ENCODE measurements around the gene AHSG. TPM values are rescaled to one million over a fixed set of nuclear protein-coding genes. Genes with fewer than 3 reads are reported as not detected.

Gene AHSG
- total and polyA plus RNA-seq, 7 experiments from 2014 or later = not detected

DNA sequence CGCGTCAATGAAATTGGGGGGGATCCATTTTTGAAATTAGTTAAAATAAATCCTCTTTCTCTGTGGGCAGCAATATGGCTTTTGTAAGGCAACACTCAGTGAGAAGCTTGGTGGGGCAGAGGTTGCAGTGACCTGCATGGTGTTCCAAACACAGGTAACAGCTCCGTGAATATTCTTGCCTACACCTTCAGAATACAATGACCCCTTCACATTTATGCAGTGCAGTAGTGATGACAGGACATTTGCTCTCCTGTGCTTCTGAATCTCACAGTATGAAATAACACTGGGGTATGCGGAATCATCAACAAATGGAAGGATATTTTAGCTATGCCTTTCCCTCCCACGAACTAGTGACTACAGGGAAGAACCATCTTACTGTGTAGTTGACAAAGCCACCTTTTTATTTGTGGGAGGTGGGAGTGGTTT is 6.9 kb downstream of the AHSG start:
- no peak overlapping the region for H3K27ac Mint-ChIP-seq
- no peak overlapping the region for H3K4me3 Mint-ChIP-seq
- no peaks in the 10 kb centered on the region for H3K36me3 Mint-ChIP-seq
- DNase-seq (no peak), ATAC-seq (no peak)
- ChIA-PET CTCF (no interaction called here), POLR2A (interaction anchor here (0.6 kb wide), 2 partner anchors 10 to 155 kb away, joined by 3 to 5 read pairs; no protein-coding TSS in a partner anchor)
- H3K4me1 ChIP-seq (ENCODE audit: control insufficient read depth in 2 of 2, insufficient read depth in 2 of 2, low read length in 2 of 2) = peaks cover 5 to 6% of the 10 kb centered on the region in 2 donors
- no peak overlapping the region for H3K4me3 ChIP-seq (ENCODE audit: low read length)
- no peaks in the 10 kb centered on the region for H3K36me3 ChIP-seq (ENCODE audit: control insufficient read depth in 2 of 3, insufficient read depth in 3 of 3, low read length in 3 of 3)
- peaks cover 9 to 20% (median 15%) of the 10 kb centered on the region in 7 donors for H3K4me1 Mint-ChIP-seq
- H3K9me3 Mint-ChIP-seq = peaks cover 0 to 1% (median 0%) of the 10 kb centered on the region in 11 donors
- no peaks in the 10 kb centered on the region for H3K9me3 ChIP-seq (ENCODE audit: control insufficient read depth in 2 of 3, low read length in 3 of 3)
- H3K27me3 Mint-ChIP-seq = peaks cover 14 to 44% (median 17%) of the 10 kb centered on the region in 5 donors
- H3K27ac ChIP-seq (ENCODE audit: low read depth, low read length) = no peak overlapping the region
- intact Hi-C loops (cut with micrococcal nuclease) = loop anchor here (5.0 kb wide), 3 partner anchors 313 to 512 kb away; partner anchors contain the start of genes ETV5 (in 1 of the 2) and ST6GAL1 (in 1 of the 2)
- H3K27me3 ChIP-seq (ENCODE audit: control insufficient read depth in 2 of 2, insufficient read depth in 2 of 2, low read length in 2 of 2) = no peaks in the 10 kb centered on the region

DNA sequence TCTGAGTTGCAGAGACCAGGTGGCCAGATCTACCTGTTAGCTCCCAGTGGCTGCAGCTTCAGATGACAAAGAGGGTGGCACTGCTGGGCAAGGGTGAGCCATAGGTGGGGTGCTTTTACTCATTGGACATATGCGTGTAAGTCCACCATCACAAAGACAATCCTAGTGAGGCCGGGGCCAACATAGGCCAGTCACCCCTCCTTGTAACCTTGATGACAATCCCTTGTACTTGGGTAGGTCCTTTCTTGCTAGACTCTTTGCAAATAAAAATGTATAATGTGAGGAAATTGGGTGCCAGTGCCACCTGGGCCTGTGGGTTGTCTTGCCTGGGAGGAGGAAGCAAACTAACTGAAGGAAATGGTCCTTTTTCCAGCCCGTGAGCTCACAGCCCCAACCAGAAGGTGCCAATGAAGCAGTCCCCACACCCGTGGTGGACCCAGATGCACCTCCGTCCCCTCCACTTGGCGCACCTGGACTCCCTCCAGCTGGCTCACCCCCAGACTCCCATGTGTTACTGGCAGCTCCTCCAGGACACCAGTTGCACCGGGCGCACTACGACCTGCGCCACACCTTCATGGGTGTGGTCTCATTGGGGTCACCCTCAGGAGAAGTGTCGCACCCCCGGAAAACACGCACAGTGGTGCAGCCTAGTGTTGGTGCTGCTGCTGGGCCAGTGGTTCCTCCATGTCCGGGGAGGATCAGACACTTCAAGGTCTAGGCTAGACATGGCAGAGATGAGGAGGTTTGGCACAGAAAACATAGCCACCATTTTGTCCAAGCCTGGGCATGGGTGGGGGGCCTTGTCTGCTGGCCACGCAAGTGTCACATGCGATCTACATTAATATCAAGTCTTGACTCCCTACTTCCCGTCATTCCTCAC is 7.6 kb downstream of the AHSG start:
- H3K9me3 Mint-ChIP-seq = no peaks in the 10 kb centered on the region
- no peak overlapping the region for H3K4me3 Mint-ChIP-seq
- peaks cover 4 to 5% of the 10 kb centered on the region in 2 donors for H3K4me1 ChIP-seq (ENCODE audit: control insufficient read depth in 2 of 2, insufficient read depth in 2 of 2, low read length in 2 of 2)
- H3K36me3 Mint-ChIP-seq = no peaks in the 10 kb centered on the region
- POLR2A ChIA-PET = interaction anchor here (0.6 kb wide), 1 partner anchor 10 kb away, joined by 5 read pairs; no protein-coding TSS in a partner anchor
- no peak overlapping the region for H3K4me3 ChIP-seq (ENCODE audit: low read length)
- no peaks in the 10 kb centered on the region for H3K36me3 ChIP-seq (ENCODE audit: control insufficient read depth in 2 of 3, insufficient read depth in 3 of 3, low read length in 3 of 3)
- H3K9me3 ChIP-seq (ENCODE audit: control insufficient read depth in 2 of 3, low read length in 3 of 3) = no peaks in the 10 kb centered on the region
- H3K4me1 Mint-ChIP-seq = peaks cover 5 to 17% (median 12%) of the 10 kb centered on the region in 7 donors
- intact Hi-C loops (cut with micrococcal nuclease) = no loop called here
- CTCF ChIA-PET = no interaction called here
- H3K27ac ChIP-seq (ENCODE audit: low read depth, low read length) = no peak overlapping the region
- DNase-seq (no peak), ATAC-seq (no peak)
- peaks cover 14 to 42% (median 15%) of the 10 kb centered on the region in 5 donors for H3K27me3 Mint-ChIP-seq
- H3K27ac Mint-ChIP-seq = no peak overlapping the region
- H3K27me3 ChIP-seq (ENCODE audit: control insufficient read depth in 2 of 2, insufficient read depth in 2 of 2, low read length in 2 of 2) = no peaks in the 10 kb centered on the region

DNA sequence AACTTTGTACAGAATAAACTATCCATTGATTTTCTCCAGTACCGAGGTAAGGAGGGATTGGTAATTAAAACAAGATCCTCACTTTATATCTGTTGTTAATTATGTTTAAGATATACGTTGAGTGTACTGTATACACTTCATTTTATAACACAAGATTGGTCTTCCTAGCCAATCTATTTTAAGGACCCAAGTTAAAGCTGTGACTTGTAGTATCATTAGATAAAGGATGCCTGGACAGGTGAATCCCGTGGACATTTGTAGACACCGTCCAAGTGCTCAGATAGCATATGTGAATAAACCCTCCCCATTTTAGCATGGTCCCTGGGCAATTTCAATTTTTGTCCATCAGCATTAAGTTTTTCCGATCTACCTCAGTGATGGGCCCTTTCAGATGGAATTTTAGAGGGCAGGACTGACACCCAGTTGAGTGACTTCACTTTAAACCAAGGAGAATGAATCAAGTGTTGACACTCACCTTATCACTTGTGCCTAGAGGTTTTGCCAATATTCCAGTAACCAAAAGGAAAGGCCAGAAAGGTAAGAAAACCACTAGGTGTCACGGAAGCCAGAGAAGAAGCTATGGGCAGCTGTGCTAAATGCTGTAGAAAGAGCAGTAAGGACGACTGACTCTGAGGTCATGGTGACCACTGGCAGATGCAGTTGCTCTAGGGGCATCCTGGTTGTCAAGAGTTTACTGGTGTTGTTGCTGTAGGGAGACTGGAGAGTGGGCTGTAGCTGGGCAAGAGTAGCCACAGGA is 9.2 kb downstream of the AHSG start:
- Mint-ChIP-seq H3K9me3 (no peaks in the 10 kb centered on the region), H3K4me3 (no peak overlapping the region), H3K27me3 (peaks cover 12 to 39% (median 15%) of the 10 kb centered on the region in 5 donors), H3K4me1 (peaks cover 3 to 7% (median 6%) of the 10 kb centered on the region in 7 donors), H3K36me3 (no peaks in the 10 kb centered on the region), H3K27ac (no peak overlapping the region)
- ChIA-PET POLR2A (no interaction called here), CTCF (interaction anchor here (0.7 to 1.0 kb wide), 2 partner anchors 9 to 501 kb away, joined by 3 to 4 read pairs; partner anchors contain the start of gene AHSG)
- Histone ChIP-seq H3K4me1 (ENCODE audit: control insufficient read depth in 2 of 2, insufficient read depth in 2 of 2, low read length in 2 of 2) (peaks cover 4 to 5% of the 10 kb centered on the region in 2 donors), H3K9me3 (ENCODE audit: control insufficient read depth in 2 of 3, low read length in 3 of 3) (no peaks in the 10 kb centered on the region), H3K27ac (ENCODE audit: low read depth, low read length) (no peak overlapping the region), H3K27me3 (ENCODE audit: control insufficient read depth in 2 of 2, insufficient read depth in 2 of 2, low read length in 2 of 2) (no peaks in the 10 kb centered on the region), H3K4me3 (ENCODE audit: low read length) (no peak overlapping the region), H3K36me3 (ENCODE audit: control insufficient read depth in 2 of 3, insufficient read depth in 3 of 3, low read length in 3 of 3) (no peaks in the 10 kb centered on the region)
- ATAC-seq (no peak), DNase-seq (no peak)
- intact Hi-C loops (cut with micrococcal nuclease) = no loop called here

DNA sequence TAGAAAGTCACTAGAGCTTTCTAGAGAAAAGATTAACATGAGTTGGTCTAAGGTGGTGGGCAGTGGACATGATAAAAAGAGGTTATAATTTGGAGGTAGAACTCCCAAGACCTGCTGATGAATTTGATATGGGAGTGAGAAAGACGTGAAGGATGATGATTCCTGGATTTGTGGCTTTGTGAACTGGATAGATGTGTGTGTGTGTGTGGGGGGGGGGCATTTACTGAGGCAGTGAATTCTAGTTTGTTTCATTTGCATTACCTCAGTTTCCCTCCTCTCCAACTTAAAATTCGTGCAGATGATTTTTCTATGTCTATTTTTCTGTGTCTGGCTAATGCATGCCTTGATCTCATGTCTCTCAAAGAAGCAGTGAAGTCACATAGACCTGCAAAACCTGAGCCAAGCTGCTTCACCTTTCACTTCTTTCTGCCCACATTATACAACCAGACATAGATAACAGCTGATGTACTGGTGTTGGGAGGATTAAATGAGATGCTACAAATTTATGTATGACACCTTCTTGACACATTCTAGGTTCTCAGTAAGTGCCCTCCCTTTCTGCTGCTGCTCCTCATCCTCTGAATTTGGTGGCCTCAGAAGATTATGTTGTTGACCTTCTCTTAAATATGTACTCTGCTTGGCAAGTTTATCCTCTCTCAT is 9.9 kb downstream of the AHSG start:
- ATAC-seq (no peak), DNase-seq (no peak)
- Histone ChIP-seq H3K4me1 (ENCODE audit: control insufficient read depth in 2 of 2, insufficient read depth in 2 of 2, low read length in 2 of 2) (no peaks in the 10 kb centered on the region), H3K4me3 (ENCODE audit: low read length) (no peak overlapping the region), H3K36me3 (ENCODE audit: control insufficient read depth in 2 of 3, insufficient read depth in 3 of 3, low read length in 3 of 3) (no peaks in the 10 kb centered on the region), H3K9me3 (ENCODE audit: control insufficient read depth in 2 of 3, low read length in 3 of 3) (no peaks in the 10 kb centered on the region), H3K27ac (ENCODE audit: low read depth, low read length) (no peak overlapping the region), H3K27me3 (ENCODE audit: control insufficient read depth in 2 of 2, insufficient read depth in 2 of 2, low read length in 2 of 2) (no peaks in the 10 kb centered on the region)
- CTCF ChIA-PET = no interaction called here
- peaks cover 10 to 35% (median 14%) of the 10 kb centered on the region in 5 donors for H3K27me3 Mint-ChIP-seq
- POLR2A ChIA-PET = no interaction called here
- no peaks in the 10 kb centered on the region for H3K36me3 Mint-ChIP-seq
- peaks cover 0 to under 1% (median 0%) of the 10 kb centered on the region in 7 donors for H3K4me1 Mint-ChIP-seq
- no peak overlapping the region for H3K4me3 Mint-ChIP-seq
- intact Hi-C loops (cut with micrococcal nuclease) = no loop called here
- H3K9me3 Mint-ChIP-seq = no peaks in the 10 kb centered on the region
- H3K27ac Mint-ChIP-seq = no peak overlapping the region

DNA sequence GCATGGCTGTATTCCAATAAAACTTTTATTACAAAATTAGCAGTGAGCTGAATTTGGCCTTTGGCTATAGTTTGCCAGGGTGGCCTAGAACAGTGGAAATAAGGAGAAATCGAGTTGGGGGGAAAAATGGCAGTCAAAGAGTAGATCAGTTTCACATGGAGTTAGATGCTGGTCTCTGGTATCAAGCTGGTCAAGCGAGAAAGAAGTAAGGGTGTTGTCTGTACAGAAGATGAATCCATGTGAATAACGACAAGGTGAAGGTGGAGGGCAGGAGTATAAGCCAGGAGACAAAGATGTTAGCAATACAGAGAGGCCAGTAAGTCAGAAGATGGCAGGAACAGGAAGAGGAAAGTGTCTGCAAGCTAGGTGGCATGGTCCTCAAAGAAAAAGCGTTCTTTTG is 11.7 kb downstream of the AHSG start:
- ChIA-PET POLR2A (no interaction called here), CTCF (interaction anchor here (1.2 to 2.2 kb wide), 2 partner anchors 8 to 14 kb away, joined by 3 to 7 read pairs; no protein-coding TSS in a partner anchor)
- H3K27me3 ChIP-seq (ENCODE audit: control insufficient read depth in 2 of 2, insufficient read depth in 2 of 2, low read length in 2 of 2) = no peaks in the 10 kb centered on the region
- H3K27ac ChIP-seq (ENCODE audit: low read depth, low read length) = no peak overlapping the region
- H3K9me3 ChIP-seq (ENCODE audit: control insufficient read depth in 2 of 3, low read length in 3 of 3) = no peaks in the 10 kb centered on the region
- no peak for ATAC-seq
- intact Hi-C loops (cut with micrococcal nuclease) = no loop called here
- Mint-ChIP-seq H3K27ac (no peak overlapping the region), H3K27me3 (peaks cover 0 to 32% (median 4%) of the 10 kb centered on the region in 5 donors), H3K4me3 (no peak overlapping the region), H3K9me3 (no peaks in the 10 kb centered on the region), H3K4me1 (no peaks in the 10 kb centered on the region), H3K36me3 (no peaks in the 10 kb centered on the region)
- DNase-seq = no peak
- H3K36me3 ChIP-seq (ENCODE audit: control insufficient read depth in 2 of 3, insufficient read depth in 3 of 3, low read length in 3 of 3) = no peaks in the 10 kb centered on the region
- H3K4me1 ChIP-seq (ENCODE audit: control insufficient read depth in 2 of 2, insufficient read depth in 2 of 2, low read length in 2 of 2) = no peaks in the 10 kb centered on the region
- H3K4me3 ChIP-seq (ENCODE audit: low read length) = no peak overlapping the region

DNA sequence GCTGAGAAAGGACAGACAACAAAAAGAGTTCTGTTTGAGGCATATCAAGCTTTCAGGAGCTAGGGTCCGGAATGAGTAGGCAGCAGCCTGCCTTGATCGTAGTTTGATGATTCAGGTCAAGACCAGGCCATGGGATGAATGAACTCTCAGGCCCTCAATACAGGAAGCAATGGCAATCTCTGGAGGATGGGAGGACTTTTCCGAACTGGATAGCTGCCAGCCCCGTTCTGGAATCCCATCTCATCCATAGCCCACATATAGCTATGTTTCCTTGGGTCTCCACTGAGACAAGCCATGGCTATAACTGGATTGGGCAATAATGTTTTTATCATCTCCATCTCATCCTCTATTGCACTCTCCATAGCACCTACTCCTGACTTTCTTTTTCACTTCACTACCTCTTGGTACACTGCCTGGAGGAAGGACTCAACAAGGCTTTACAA is 12.8 kb downstream of the AHSG start:
- H3K27ac ChIP-seq (ENCODE audit: low read depth, low read length) = no peak overlapping the region
- no peaks in the 10 kb centered on the region for H3K27me3 ChIP-seq (ENCODE audit: control insufficient read depth in 2 of 2, insufficient read depth in 2 of 2, low read length in 2 of 2)
- Mint-ChIP-seq H3K36me3 (no peaks in the 10 kb centered on the region), H3K27ac (no peak overlapping the region), H3K27me3 (peaks cover 0 to 33% (median 8%) of the 10 kb centered on the region in 5 donors), H3K4me1 (peaks cover 0 to under 1% (median 0%) of the 10 kb centered on the region in 7 donors), H3K9me3 (no peaks in the 10 kb centered on the region), H3K4me3 (no peak overlapping the region)
- no peak overlapping the region for H3K4me3 ChIP-seq (ENCODE audit: low read length)
- no peaks in the 10 kb centered on the region for H3K4me1 ChIP-seq (ENCODE audit: control insufficient read depth in 2 of 2, insufficient read depth in 2 of 2, low read length in 2 of 2)
- ATAC-seq (no peak), DNase-seq (no peak)
- ChIA-PET POLR2A (no interaction called here), CTCF (interaction anchor here (1.2 to 2.2 kb wide), 2 partner anchors 9 to 15 kb away, joined by 3 to 7 read pairs; no protein-coding TSS in a partner anchor)
- no peaks in the 10 kb centered on the region for H3K9me3 ChIP-seq (ENCODE audit: control insufficient read depth in 2 of 3, low read length in 3 of 3)
- no peaks in the 10 kb centered on the region for H3K36me3 ChIP-seq (ENCODE audit: control insufficient read depth in 2 of 3, insufficient read depth in 3 of 3, low read length in 3 of 3)
- intact Hi-C loops (cut with micrococcal nuclease) = no loop called here
